ENCODE data around the gene CD3G.

DNA sequence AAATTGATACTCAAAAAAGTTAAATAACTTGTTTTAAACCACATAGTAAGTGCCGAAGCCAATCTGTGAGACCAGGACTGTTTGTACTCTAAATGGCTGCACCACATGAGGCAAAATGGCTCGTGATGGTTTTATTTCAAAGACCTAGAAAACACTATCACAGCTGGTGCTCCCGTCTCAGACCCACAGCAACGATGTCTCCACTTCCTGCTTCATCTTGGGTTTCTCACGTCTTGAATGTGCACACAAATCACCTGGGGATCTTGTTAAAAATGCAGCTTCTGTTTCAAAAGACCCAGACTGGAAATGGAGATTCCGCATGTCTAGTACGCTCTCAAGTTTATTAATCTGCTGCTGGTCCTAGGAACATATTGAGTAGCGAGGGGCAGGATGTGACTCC, 38.4 kb upstream of the CD3G start:
- TF ChIP-seq, protein P1, sequence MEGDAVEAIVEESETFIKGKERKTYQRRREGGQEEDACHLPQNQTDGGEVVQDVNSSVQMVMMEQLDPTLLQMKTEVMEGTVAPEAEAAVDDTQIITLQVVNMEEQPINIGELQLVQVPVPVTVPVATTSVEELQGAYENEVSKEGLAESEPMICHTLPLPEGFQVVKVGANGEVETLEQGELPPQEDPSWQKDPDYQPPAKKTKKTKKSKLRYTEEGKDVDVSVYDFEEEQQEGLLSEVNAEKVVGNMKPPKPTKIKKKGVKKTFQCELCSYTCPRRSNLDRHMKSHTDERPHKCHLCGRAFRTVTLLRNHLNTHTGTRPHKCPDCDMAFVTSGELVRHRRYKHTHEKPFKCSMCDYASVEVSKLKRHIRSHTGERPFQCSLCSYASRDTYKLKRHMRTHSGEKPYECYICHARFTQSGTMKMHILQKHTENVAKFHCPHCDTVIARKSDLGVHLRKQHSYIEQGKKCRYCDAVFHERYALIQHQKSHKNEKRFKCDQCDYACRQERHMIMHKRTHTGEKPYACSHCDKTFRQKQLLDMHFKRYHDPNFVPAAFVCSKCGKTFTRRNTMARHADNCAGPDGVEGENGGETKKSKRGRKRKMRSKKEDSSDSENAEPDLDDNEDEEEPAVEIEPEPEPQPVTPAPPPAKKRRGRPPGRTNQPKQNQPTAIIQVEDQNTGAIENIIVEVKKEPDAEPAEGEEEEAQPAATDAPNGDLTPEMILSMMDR (IDR thresholded peaks at IDR 0.05), result no peak
- TF ChIP-seq POLR2AphosphoS5 (IDR thresholded peaks at IDR 0.05; ENCODE audit: low read depth, low read length) (no peak), REST (IDR thresholded peaks at IDR 0.05; ENCODE audit: insufficient read depth in 1 of 2, low read depth in 2 of 2, low read length in 1 of 2) (no peak)
